ENCODE data around the gene TET3.

DNA sequence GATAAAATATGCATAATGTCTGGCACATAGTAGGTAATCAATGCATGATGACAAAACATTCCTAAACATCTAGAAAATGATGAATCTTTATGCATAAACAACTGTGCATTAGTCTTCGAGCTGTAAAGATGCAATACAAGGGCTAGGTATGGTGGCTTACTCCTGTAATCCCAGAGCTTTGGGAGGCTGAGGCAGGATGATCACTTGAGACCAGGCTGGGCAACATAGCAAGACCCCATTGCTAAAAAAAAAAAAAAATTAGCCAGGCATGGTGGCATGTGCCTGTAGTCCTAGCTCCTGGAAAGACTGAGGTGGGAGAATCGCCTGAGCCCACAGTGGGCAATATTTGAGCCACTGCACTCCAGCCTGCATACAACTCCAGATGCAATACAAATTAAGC, 5.3 kb downstream of the TET3 start:
- TF ChIP-seq, protein P1, sequence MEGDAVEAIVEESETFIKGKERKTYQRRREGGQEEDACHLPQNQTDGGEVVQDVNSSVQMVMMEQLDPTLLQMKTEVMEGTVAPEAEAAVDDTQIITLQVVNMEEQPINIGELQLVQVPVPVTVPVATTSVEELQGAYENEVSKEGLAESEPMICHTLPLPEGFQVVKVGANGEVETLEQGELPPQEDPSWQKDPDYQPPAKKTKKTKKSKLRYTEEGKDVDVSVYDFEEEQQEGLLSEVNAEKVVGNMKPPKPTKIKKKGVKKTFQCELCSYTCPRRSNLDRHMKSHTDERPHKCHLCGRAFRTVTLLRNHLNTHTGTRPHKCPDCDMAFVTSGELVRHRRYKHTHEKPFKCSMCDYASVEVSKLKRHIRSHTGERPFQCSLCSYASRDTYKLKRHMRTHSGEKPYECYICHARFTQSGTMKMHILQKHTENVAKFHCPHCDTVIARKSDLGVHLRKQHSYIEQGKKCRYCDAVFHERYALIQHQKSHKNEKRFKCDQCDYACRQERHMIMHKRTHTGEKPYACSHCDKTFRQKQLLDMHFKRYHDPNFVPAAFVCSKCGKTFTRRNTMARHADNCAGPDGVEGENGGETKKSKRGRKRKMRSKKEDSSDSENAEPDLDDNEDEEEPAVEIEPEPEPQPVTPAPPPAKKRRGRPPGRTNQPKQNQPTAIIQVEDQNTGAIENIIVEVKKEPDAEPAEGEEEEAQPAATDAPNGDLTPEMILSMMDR (IDR thresholded peaks at IDR 0.05; ENCODE audit: insufficient read depth, low read depth, low read length) = no peak
- no peak for TF ChIP-seq EZH2 (IDR thresholded peaks at IDR 0.05; ENCODE audit: insufficient read depth, low read length)
